ENCODE results near the gene NAPB. TPM values are rescaled to one million over a fixed set of nuclear protein-coding genes. Genes with fewer than 3 reads are reported as not detected.

Gene NAPB
- total and polyA plus RNA-seq, 7 donors: 1.8 to 12.3 (median 3.0) TPM

- DNase-seq (no peak), ATAC-seq (no peak)
- peaks cover 4 to 45% of the 10 kb centered on the region in 2 donors for H3K36me3 ChIP-seq (ENCODE audit: insufficient read depth in 1 of 2, low read depth in 1 of 2)
- peaks cover 4% of the 10 kb centered on the region for H3K4me1 ChIP-seq
- intact Hi-C loops (cut with DNase I): no loop called here
- 97 to 100% (median 97%) methylated on average over 3 of the region's 3 CpGs for WGBS, 3 donors
- TF ChIP-seq CTCF (IDR thresholded peaks at IDR 0.05): no peak
- H3K27ac ChIP-seq: no peak overlapping the region
- H3K27me3 ChIP-seq (ENCODE audit: insufficient read depth in 3 of 3, low read length in 2 of 3): no peaks in the 10 kb centered on the region
- H3K4me3 ChIP-seq: no peak overlapping the region
- no peaks in the 10 kb centered on the region for H3K9me3 ChIP-seq
Observed at GRCh38 chr20:23387118-23387443, 34.2 kb downstream of the NAPB start.

- Histone ChIP-seq H3K4me1 (peaks cover 4% of the 10 kb centered on the region), H3K4me3 (no peak overlapping the region), H3K27ac (no peak overlapping the region), H3K36me3 (ENCODE audit: insufficient read depth in 1 of 2, low read depth in 1 of 2) (peaks cover 4 to 45% of the 10 kb centered on the region in 2 donors), H3K9me3 (no peaks in the 10 kb centered on the region), H3K27me3 (ENCODE audit: insufficient read depth in 3 of 3, low read length in 2 of 3) (no peaks in the 10 kb centered on the region)
- ATAC-seq (no peak), DNase-seq (no peak)
- TF ChIP-seq CTCF (IDR thresholded peaks at IDR 0.05): no peak
- intact Hi-C loops (cut with DNase I): no loop called here
- 67 to 75% (median 71%) methylated on average over 6 of the region's 6 CpGs for WGBS, 3 donors
Observed at GRCh38 chr20:23386304-23387117, 34.8 kb downstream of the NAPB start.

- intact Hi-C loops (cut with DNase I): no loop called here
- Histone ChIP-seq H3K27me3 (ENCODE audit: insufficient read depth in 3 of 3, low read length in 2 of 3) (no peaks in the 10 kb centered on the region), H3K9me3 (no peaks in the 10 kb centered on the region), H3K36me3 (ENCODE audit: insufficient read depth in 1 of 2, low read depth in 1 of 2) (peaks cover 4 to 65% of the 10 kb centered on the region in 2 donors), H3K4me1 (no peaks in the 10 kb centered on the region), H3K27ac (no peak overlapping the region), H3K4me3 (no peak overlapping the region)
- DNase-seq: no peak
- TF ChIP-seq CTCF (IDR thresholded peaks at IDR 0.05): no peak
- no peak for ATAC-seq
Observed at GRCh38 chr20:23381876-23382275, 39.4 kb downstream of the NAPB start.

- ATAC-seq: no peak
- intact Hi-C loops (cut with DNase I): no loop called here
- H3K36me3 ChIP-seq (ENCODE audit: insufficient read depth in 1 of 2, low read depth in 1 of 2): peaks cover 4 to 73% of the 10 kb centered on the region in 2 donors
- no peak for DNase-seq
- no peaks in the 10 kb centered on the region for H3K9me3 ChIP-seq
- no peak for TF ChIP-seq CTCF (IDR thresholded peaks at IDR 0.05)
- no peaks in the 10 kb centered on the region for H3K4me1 ChIP-seq
- no peak overlapping the region for H3K27ac ChIP-seq
- H3K27me3 ChIP-seq (ENCODE audit: insufficient read depth in 3 of 3, low read length in 2 of 3): no peaks in the 10 kb centered on the region
- H3K4me3 ChIP-seq: no peak overlapping the region
Observed at GRCh38 chr20:23379772-23380171, 41.5 kb downstream of the NAPB start.

- H3K27ac ChIP-seq: no peak overlapping the region
- H3K36me3 ChIP-seq (ENCODE audit: insufficient read depth in 1 of 2, low read depth in 1 of 2): peaks cover 5 to 97% of the 10 kb centered on the region in 2 donors
- ATAC-seq: no peak
Observed at GRCh38 chr20:23375827-23376226, 45.5 kb downstream of the NAPB start.

More at GRCh38 chr20:23375827-23376226, 45.5 kb downstream of the NAPB start:
- peaks cover 11% of the 10 kb centered on the region for H3K4me1 ChIP-seq
- WGBS, 3 donors: 81 to 94% (median 86%) methylated on average over 5 of the region's 5 CpGs
- no peaks in the 10 kb centered on the region for H3K27me3 ChIP-seq (ENCODE audit: insufficient read depth in 3 of 3, low read length in 2 of 3)
- TF ChIP-seq CTCF (IDR thresholded peaks at IDR 0.05): no peak
- H3K4me3 ChIP-seq: no peak overlapping the region
- no peaks in the 10 kb centered on the region for H3K9me3 ChIP-seq
- no peak for DNase-seq
- intact Hi-C loops (cut with DNase I): no loop called here

Measured in psoas muscle (tissue), 8 donors.